Erythroblast (primary cell): ENCODE measurements around the gene IFT88.

Experiments
- GATA1 ChIP-seq: IDR thresholded peaks from 2 replicates; pipeline ENCODE4 v1.6.1; 2011; ENCODE audit warnings: low read depth, mild to moderate bottlenecking, control low read depth, low read length, moderate library complexity
- POLR2A ChIP-seq: IDR thresholded peaks from 2 replicates; pipeline ENCODE4 v1.6.1; 2011; ENCODE audit warnings: mild to moderate bottlenecking, low read length

- TF ChIP-seq POLR2A (no peak), GATA1 (no peak)
These were observed 148.4 kb downstream of the IFT88 start for GRCh38 chr13:20715330-20715712.
